ENCODE data around the gene DRD3.

DNA sequence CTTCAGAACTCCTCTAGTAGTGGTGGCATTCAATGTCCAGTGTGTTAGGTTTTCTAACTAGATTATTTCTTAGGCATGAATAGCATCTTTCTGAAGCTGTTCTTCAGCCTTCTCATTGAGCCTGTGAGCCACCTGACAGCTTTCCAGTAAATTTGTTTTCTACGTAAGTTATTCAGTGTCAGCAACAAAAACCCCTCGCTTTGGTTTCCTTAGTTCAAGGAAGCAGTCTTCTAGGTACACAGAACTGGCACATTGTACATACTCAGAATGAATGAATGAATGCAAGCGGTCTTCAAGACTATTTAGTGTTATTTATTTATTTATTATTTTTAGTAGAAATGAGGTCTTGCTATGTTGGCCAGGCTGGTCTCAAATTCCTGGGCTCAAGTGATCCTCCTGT, 44.9 kb downstream of the DRD3 start:
- TF ChIP-seq USF2 (IDR thresholded peaks at IDR 0.05; ENCODE audit: borderline replicate concordance, low read depth, low read length) = no peak
- TF ChIP-seq EP300 (IDR thresholded peaks at IDR 0.05; ENCODE audit: borderline replicate concordance in 1 of 2, low read depth in 1 of 2, low read length in 1 of 2) = no peak
- no peak for TF ChIP-seq MXI1 (IDR thresholded peaks at IDR 0.05; ENCODE audit: low read depth, low read length)
- no peak for TF ChIP-seq CTCF (IDR thresholded peaks at IDR 0.05)
- no peak for TF ChIP-seq TAF1 (IDR thresholded peaks at IDR 0.05; ENCODE audit: borderline replicate concordance, low read depth, low read length)
- no peak for TF ChIP-seq IRF3 (IDR thresholded peaks at IDR 0.05; ENCODE audit: low read depth, low read length)
- TF ChIP-seq RAD21 (IDR thresholded peaks at IDR 0.05; ENCODE audit: low read length) = no peak
- TF ChIP-seq NRF1 (IDR thresholded peaks at IDR 0.05; ENCODE audit: low read depth, low read length) = no peak
- TF ChIP-seq PBX3 (IDR thresholded peaks at IDR 0.05) = no peak
- TF ChIP-seq JUND (IDR thresholded peaks at IDR 0.05) = no peak
- no peak for TF ChIP-seq RXRA (IDR thresholded peaks at IDR 0.05; ENCODE audit: borderline replicate concordance, low read depth)
- TF ChIP-seq GABPA (IDR thresholded peaks at IDR 0.05; ENCODE audit: low read depth) = no peak
- TF ChIP-seq ELF1 (IDR thresholded peaks at IDR 0.05) = no peak
- TF ChIP-seq POLR2AphosphoS5 (IDR thresholded peaks at IDR 0.05; ENCODE audit: low read depth, low read length) = no peak

Data from SK-N-SH (cell line).